Tibial nerve (tissue), 4 donors: ENCODE measurements around the gene BARX1.
"Not testable (repeated sequence)": the region's sequence is repeated elsewhere in the genome, so short reads cannot be mapped to it uniquely, and the experiment has no call there.

Source experiments
- CTCF ChIP-seq, 5 experiments: fragments of 200-600 bp in 3 of 5; fragments of 450-650 bp in 2 of 5; sonication (generic) in 3 of 5; IDR thresholded peaks; one replicate each; pipeline ENCODE4 v1.5.1; 2016 to 2019; ENCODE audit warnings: antibody characterized with exemption in 5 of 5, mild to moderate bottlenecking in 3 of 5, moderate library complexity in 2 of 5
- EP300 ChIP-seq, 2 donors: sonication (generic); formaldehyde crosslinking; IDR thresholded peaks; one replicate each; pipeline ENCODE4 v1.6.1; 2017; ENCODE audit warnings: antibody characterized with exemption in 2 of 2, mild to moderate bottlenecking in 1 of 2
- POLR2A ChIP-seq, 2 donors: fragments of 450-650 bp; IDR thresholded peaks; one replicate each; pipeline ENCODE4 v1.6.1; 2017; ENCODE audit warnings: antibody characterized with exemption in 2 of 2, mild to moderate bottlenecking in 2 of 2, moderate library complexity in 2 of 2

- not testable (repeated sequence) for TF ChIP-seq EP300, CTCF, POLR2A (IDR thresholded peaks at IDR 0.05)
These were observed 15.6 kb downstream of the BARX1 start for GRCh38 chr9:93939589-93939988.
